Right lobe of liver (tissue), 6 donors: Measurements from ENCODE around the gene SOX15. TPM values are rescaled to one million over a fixed set of nuclear protein-coding genes. Genes with fewer than 3 reads are reported as not detected.

Experiments used
- ATAC-seq, 4 donors: fragments of 200-7000 bp; cut with Tn5 transposase; one replicate each; pipeline ENCODE4 v1.9.1; 2020; ENCODE audit warnings: mild to moderate bottlenecking in 4 of 4, moderate library complexity in 4 of 4
- DNase-seq, 3 donors: peaks; one replicate each; pipeline ENCODE4 v3.0.0-alpha.2; 2020
- H3K27ac ChIP-seq, 3 donors: fragments of 200-600 bp; one replicate each; pipeline ENCODE4 v1.8.0; 2022
- H3K27me3 ChIP-seq, 2 donors: fragments of 200-600 bp; one replicate each; pipeline ENCODE4 v1.8.0; 2022
- H3K36me3 ChIP-seq, 4 donors: fragments of 200-600 bp; sonication (generic) in 1 of 4; one replicate each; pipeline versions ENCODE4 v1.5.1 to v1.8.0; 2017 to 2022; ENCODE audit warnings: control low read depth in 1 of 4
- H3K4me1 ChIP-seq, 4 donors: fragments of 200-600 bp; sonication (generic) in 1 of 4; one replicate each; pipeline versions ENCODE4 v1.5.1 to v1.8.0; 2017 to 2022; ENCODE audit warnings: control low read depth in 1 of 4
- H3K4me3 ChIP-seq, 3 donors: fragments of 200-600 bp; one replicate each; pipeline ENCODE4 v1.8.0; 2022
- H3K9me3 ChIP-seq, 4 donors: fragments of 200-600 bp; sonication (generic) in 1 of 4; one replicate each; pipeline versions ENCODE4 v1.5.1 to v1.8.0; 2017 to 2022; ENCODE audit warnings: control low read depth in 1 of 4
- POLR2A ChIP-seq: fragments of 450-650 bp; IDR thresholded peaks from one replicate; pipeline ENCODE4 v1.6.1; 2017; ENCODE audit warnings: antibody characterized with exemption, mild to moderate bottlenecking
- WGBS: methylation state at CpG from one replicate; pipeline ENCODE4 v1.1.6; 2018; ENCODE audit warnings: low coverage, low lambda C conversion rate; ENCODE audit not compliant: insufficient coverage; ENCODE audit errors: missing lambda C conversion rate; 5-methylcytosine and 5-hydroxymethylcytosine counted together
- intact Hi-C, 2 donors: fragments of 100-400 bp; cut with DNase I; formaldehyde crosslinking; loops; one replicate each; pipeline versions ENCODE4 v1.11.2 to v1.14.1; 2022
- total RNA-seq, 6 experiments: library from RNA; depleted of rRNA in 2 of 6; stranded (reverse); fragments of >200 nt in 2 of 6; fragmentation: NEBNext Ultra II Directional in 3 of 6; extraction: Animal tissue kit (Norgen Biotek cat#: 25700) in 3 of 6; gene quantifications; one replicate each; pipeline versions ENCODE4 v1.1.0 to v1.2.4, GENCODE V29; 2016 to 2023
- TF ChIP-seq, protein P1 (sequence below), 4 donors: fragments of 200-600 bp in 3 of 4; fragments of 450-650 bp in 1 of 4; IDR thresholded peaks; one replicate each; pipeline versions ENCODE4 v1.5.1 to v1.8.0; 2016 to 2022; ENCODE audit warnings: antibody characterized with exemption in 4 of 4, mild to moderate bottlenecking in 2 of 4
- donor health status: DM: no; HTN: yes; CAD: no.
- donor health status: DM: no; HTN: no; CAD: no.
- donor health status: DM: no; HTN: no; CAD: no.
- donor health status: DM: no; HTN: yes; CAD: no.
- donor health status: DM: no; HTN: yes; CAD: no.

SOX15 gene
- total RNA-seq, 6 experiments from 2014 or later: not detected

DNA sequence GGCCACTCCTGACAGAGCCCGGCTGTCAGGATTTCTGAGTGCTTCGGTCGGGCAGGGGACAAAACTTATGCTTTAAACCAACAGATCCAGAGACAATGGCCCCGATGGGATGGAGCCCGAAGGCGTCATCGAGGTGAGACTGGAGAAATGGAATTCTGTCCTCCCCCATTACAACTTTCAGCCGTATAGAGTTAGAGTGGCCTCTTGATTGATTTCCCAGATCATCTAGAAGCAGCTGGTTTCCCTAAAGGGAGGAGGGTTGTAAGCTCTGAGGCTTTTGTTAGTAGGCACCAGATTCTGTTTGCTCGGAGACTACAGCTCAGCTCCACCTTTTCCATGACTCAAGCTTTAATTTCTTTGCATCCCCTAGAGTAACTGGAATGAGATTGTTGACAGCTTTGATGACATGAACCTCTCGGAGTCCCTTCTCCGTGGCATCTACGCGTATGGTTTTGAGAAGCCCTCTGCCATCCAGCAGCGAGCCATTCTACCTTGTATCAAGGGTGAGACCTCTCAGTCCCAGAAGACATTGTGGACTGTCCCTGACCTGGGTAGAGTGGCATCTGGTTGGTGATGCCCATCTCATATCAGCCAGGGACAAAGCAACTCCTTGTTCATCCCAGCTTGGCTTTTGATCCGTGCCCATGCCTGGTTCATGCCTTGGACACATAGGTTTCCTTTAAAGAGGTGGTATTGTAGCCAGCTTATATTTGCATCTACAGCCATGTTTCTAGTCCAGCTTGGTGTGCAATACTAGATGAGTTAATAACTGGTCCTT lies 15.5 kb downstream of the SOX15 start:
- peak overlapping the region; percentile 100 for H3K4me3 ChIP-seq
- no peaks in the 10 kb centered on the region for H3K27me3 ChIP-seq
- no peak for TF ChIP-seq POLR2A
- TF ChIP-seq, protein P1, sequence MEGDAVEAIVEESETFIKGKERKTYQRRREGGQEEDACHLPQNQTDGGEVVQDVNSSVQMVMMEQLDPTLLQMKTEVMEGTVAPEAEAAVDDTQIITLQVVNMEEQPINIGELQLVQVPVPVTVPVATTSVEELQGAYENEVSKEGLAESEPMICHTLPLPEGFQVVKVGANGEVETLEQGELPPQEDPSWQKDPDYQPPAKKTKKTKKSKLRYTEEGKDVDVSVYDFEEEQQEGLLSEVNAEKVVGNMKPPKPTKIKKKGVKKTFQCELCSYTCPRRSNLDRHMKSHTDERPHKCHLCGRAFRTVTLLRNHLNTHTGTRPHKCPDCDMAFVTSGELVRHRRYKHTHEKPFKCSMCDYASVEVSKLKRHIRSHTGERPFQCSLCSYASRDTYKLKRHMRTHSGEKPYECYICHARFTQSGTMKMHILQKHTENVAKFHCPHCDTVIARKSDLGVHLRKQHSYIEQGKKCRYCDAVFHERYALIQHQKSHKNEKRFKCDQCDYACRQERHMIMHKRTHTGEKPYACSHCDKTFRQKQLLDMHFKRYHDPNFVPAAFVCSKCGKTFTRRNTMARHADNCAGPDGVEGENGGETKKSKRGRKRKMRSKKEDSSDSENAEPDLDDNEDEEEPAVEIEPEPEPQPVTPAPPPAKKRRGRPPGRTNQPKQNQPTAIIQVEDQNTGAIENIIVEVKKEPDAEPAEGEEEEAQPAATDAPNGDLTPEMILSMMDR (IDR thresholded peaks at IDR 0.05): no peak
- H3K9me3 ChIP-seq: no peaks in the 10 kb centered on the region
- peak overlapping the region in 2 of 3 donors; percentile 96 to 99 for H3K27ac ChIP-seq
- DNase-seq (peak in 1 of 3 donors; percentile 14), ATAC-seq (no peak)
- 27% methylated on average over 8 of the region's 15 CpGs for WGBS
- peaks cover 0 to 54% (median 19%) of the 10 kb centered on the region in 4 donors for H3K4me1 ChIP-seq
- peaks cover 28 to 56% (median 39%) of the 10 kb centered on the region in 4 donors for H3K36me3 ChIP-seq
- intact Hi-C loops: no loop called here

DNA sequence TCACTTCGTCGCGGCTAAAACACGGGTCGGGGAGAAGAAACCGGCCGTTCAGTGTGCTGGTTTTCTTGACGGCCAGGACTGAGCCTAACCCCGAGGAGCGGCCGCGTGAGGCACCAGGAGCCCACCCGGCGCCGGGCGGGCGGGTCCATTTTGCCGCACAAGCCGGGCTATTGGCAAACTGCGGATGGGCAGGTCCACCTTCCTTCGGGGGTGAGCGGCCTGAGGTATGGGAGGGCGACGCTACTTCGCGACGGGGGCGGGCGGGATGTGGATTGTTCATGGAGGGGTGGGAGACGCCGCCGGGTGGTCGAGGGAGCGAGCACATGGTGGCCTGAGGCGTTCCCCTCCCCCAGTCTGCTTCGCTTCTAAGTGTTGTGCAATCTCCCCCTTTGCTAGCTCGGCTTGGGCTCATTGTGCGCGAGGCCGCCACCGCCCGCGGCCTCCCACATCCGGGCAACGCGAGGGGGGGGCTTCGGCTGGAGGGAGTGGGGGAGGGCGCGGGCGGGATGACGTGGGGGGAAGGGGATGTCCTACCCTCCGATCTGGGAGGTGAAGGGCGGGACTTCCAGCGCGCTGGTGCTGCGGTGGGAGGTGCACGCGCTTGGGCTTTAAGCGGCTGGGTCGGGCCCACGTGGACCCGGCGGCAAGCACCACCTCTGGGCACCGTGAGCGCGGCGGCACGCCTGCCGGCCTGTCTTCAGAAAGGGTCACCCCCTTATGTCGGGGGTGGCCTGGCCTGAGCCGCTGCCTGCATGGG lies 16.4 kb downstream of the SOX15 start:
- H3K4me3 ChIP-seq: peak overlapping the region; percentile 100
- peaks cover 28 to 51% (median 37%) of the 10 kb centered on the region in 4 donors for H3K36me3 ChIP-seq
- TF ChIP-seq, protein P1 (IDR thresholded peaks at IDR 0.05): no peak
- peak; percentile 22 for TF ChIP-seq POLR2A
- no peaks in the 10 kb centered on the region for H3K27me3 ChIP-seq
- WGBS: no CpG with 5 or more reads among the region's 71 CpGs
- no peaks in the 10 kb centered on the region for H3K9me3 ChIP-seq
- H3K4me1 ChIP-seq: peaks cover 0 to 48% (median 15%) of the 10 kb centered on the region in 4 donors
- peak overlapping the region; percentile 90 to 99 (median 96) for H3K27ac ChIP-seq
- DNase-seq: peak; percentile 89 to 90 (median 90)
- intact Hi-C loops: no loop called here
- ATAC-seq: peak; percentile 53 to 63 (median 59)

DNA sequence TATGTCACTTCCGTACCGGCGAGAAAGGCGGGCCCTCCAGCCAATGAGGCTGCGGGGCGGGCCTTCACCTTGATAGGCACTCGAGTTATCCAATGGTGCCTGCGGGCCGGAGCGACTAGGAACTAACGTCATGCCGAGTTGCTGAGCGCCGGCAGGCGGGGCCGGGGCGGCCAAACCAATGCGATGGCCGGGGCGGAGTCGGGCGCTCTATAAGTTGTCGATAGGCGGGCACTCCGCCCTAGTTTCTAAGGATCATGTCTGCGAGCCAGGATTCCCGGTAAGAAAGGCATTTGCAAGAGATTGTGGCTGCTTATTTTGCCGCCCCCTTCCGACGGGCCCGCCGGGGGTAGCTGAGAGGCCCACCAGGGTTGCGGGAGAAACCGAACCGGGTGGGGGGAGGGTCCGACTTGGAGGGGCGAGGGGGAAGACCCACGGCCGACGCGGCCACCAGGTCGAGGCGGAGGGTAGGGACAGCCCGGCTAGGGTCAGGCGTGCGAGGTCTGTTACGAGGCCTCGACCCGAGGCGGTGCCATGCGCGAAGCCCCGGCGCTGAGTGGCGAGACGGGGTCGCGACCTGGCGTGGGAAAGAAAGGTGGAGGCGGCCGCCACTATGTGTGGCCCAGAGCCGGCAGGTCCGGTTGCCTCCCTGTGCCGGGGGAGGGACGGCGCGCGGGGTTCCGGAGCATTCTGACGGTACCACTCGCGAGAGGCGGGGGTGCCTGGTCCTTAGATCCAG lies 17.1 kb downstream of the SOX15 start:
- Histone ChIP-seq H3K27ac (peak overlapping the region; percentile 90 to 99 (median 96)), H3K9me3 (no peaks in the 10 kb centered on the region), H3K27me3 (no peaks in the 10 kb centered on the region), H3K4me3 (peak overlapping the region; percentile 100), H3K36me3 (peaks cover 25 to 44% (median 31%) of the 10 kb centered on the region in 4 donors), H3K4me1 (peaks cover 0 to 46% (median 14%) of the 10 kb centered on the region in 4 donors)
- peak; percentile 99 for TF ChIP-seq POLR2A
- TF ChIP-seq, protein P1 (IDR thresholded peaks at IDR 0.05): no peak
- DNase-seq (peak; percentile 74 to 100 (median 99)), ATAC-seq (peak; percentile 88 to 95 (median 92))
- WGBS: 1% methylated on average over 11 of the region's 73 CpGs
- intact Hi-C loops: no loop called here

DNA sequence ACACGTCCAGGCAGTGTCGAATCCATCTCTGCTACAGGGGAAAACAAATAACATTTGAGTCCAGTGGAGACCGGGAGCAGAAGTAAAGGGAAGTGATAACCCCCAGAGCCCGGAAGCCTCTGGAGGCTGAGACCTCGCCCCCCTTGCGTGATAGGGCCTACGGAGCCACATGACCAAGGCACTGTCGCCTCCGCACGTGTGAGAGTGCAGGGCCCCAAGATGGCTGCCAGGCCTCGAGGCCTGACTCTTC lies 17.6 kb downstream of the SOX15 start:
- Histone ChIP-seq H3K4me3 (peak overlapping the region; percentile 43 to 100 (median 52)), H3K9me3 (no peaks in the 10 kb centered on the region), H3K4me1 (peaks cover 0 to 42% (median 11%) of the 10 kb centered on the region in 4 donors), H3K27me3 (no peaks in the 10 kb centered on the region), H3K27ac (peak overlapping the region; percentile 47 to 75 (median 71)), H3K36me3 (peaks cover 20 to 39% (median 27%) of the 10 kb centered on the region in 4 donors)
- TF ChIP-seq, protein P1 (IDR thresholded peaks at IDR 0.05): no peak
- no peak for TF ChIP-seq POLR2A
- DNase-seq: peak in 1 of 3 donors; percentile 100
- no peak for ATAC-seq
- WGBS: 0% methylated on average over 6 of the region's 11 CpGs
- intact Hi-C loops: no loop called here
